HG03558 (cell line): ENCODE measurements around the gene GMPPB.
"Not testable (repeated sequence)": the region's sequence is repeated elsewhere in the genome, so short reads cannot be mapped to it uniquely, and the experiment has no call there.

Experiments
- ATAC-seq: cut with Tn5 transposase; IDR thresholded peaks from one replicate; pipeline ENCODE4 v1.9.1; 2021; ENCODE audit warnings: moderate number of reproducible peaks; ENCODE audit not compliant: unreplicated experiment; ENCODE audit errors: extremely low read depth

The GMPPB gene

DNA sequence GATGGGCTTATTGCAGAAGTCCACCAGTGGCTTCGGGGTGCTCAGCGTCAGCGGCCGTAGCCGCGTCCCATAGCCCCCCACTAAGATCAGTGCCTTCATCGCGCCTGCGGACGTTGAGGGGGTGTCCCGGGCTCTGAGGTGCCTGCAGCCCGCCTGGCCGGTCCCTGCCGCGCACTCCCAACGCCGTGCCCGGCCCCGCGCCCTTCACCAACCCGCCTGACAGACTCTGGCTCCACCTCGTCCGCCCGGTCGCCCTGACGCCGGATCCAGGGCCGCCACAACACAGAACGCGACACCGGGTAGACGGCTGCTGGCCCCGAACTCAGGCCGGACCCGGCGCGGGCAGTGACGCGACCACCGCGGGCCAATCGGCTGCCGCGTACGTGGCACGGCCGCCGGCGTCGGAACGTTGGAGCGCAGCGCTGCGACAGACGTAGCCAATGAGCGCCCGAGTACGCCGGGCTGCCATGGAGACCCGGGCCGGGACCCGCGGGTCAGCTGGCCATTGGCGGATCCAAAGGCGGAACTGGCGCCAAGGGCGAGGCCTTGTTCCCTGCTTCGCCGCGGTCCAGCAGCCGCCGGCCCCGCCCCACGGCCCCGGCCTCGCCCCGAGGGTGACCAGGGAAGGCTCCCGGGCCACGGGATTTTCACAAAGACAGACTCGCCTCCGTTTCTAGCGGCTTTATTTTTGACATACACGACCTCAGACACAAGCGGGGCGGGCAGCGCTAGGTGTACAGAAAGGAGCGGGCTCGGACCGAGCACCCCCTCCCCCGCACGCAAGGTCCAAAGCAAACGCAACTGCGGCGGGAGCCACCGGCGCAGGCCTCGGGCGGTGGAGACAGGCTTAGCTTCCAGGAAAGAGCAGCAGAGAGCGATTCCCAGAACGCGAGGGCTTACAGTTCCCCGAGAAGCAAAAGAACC, at the start of gene GMPPB:
TSS of gene GMPPB (minus strand) at position 324 of the 924 bp plus-strand sequence. CDS start at position 99, 225 bp downstream.
- peak; percentile 67 for ATAC-seq

- ATAC-seq: no peak
Observed at GRCh38 chr3:49772703-49773102, 49.0 kb upstream of the GMPPB start.

GRCh38 chr3:49771340-49771938, 47.7 kb upstream of the GMPPB start:
- no peak for ATAC-seq

DNA sequence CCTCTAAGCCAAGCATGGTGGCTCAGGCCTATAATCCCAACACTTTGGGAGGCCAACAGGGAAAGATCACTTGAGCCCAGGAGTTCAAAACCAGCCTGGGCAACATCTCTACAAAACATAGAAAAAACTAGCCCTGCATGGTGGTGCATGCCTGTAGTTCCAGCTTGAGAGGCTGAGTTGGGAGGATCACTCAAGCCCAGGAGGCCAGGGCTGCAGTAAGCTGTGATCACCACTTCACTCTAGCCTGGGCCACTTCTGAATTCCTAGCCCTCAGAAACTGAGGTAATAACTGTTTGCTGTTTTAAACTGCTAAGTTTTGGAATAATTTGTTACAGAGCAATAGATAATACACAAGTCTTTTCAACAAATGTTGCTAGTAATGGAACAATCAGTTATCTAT, 46.2 kb upstream of the GMPPB start:
- no peak for ATAC-seq

DNA sequence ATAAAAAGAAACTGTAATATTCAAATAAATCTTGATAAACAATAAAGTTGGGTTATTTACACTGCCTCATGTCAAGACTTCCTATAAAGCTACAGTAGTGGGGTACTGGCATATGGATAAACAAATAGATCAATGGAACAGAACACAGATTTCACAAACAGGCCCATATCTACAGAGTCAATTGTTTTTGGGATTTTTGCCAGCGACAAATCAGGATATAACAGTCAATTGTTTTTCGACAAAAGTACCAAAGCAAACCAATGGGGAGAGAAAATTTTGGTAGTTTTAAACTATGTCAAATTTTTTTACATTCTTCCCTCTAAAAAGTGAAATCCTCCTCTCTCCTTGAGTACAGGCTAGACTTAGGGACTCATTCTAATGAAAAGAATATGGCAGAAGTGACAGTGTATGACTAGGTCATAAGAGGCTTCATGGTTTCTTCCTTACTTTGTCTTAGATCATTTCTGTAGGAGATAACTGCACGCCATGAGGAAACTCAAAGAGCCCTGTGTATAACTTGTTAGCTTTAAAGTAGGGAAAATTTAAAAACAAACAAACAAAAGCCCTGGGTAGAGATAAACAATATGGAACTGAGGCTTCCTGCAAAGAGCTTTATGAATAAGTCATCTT, 45.6 kb upstream of the GMPPB start:
- no peak for ATAC-seq

DNA sequence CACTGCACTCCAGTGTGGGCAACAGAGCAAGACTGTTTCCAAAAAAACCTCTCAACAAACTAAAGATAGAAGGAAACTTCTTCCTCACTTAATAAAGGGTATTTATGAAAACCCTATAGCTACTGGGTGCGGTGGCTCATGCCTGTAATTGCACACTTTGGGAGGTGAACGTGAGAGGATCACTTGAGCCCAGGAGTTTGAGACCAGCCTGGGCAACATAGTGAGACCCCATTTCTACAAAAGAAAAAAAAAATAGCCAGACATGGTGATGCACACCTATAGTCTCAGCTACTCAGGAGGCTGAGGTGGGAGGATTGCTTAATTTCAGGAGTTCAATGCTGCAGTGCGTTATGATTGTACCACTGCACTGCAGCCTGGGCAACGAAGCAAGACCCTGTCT, 40.2 kb upstream of the GMPPB start:
- ATAC-seq: no peak

DNA sequence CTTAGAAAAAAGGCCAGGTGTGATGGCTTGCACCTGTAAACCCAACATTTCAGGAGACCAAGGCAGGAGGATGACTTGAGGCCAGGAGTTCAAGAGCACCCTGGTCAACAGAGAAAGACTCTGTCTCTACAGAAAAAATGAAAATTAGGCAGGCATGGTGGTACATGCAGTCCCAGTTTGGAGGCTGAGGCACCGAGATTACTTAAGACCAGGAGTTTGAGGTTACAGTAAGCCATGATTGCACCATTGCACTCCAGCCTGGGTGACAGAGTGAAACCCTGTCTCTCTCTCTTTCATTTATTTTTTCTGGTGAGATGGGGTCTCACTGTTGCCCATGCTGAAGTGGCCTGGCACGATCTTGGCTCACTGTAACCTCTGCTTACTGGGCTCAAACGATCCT, 37.9 kb upstream of the GMPPB start:
- no peak for ATAC-seq

DNA sequence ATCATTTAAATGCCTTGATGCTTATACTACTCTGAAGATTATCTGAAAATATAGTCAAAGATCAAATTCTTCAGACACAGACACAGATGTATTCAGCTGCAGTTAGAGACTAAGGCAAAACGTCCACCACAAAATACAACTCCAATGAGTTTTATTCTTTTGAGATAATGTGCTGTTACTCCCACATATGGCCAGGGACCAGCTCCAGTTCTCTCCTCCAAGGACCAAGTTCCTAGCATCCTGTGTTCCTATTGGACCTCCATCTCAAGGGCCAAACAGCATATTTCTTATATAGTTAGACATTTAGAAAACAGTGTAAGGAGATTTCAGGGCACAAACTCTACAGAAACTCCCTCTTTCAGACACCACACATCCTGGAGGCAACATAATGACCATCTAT, 35.5 kb upstream of the GMPPB start:
- ATAC-seq: no peak

DNA sequence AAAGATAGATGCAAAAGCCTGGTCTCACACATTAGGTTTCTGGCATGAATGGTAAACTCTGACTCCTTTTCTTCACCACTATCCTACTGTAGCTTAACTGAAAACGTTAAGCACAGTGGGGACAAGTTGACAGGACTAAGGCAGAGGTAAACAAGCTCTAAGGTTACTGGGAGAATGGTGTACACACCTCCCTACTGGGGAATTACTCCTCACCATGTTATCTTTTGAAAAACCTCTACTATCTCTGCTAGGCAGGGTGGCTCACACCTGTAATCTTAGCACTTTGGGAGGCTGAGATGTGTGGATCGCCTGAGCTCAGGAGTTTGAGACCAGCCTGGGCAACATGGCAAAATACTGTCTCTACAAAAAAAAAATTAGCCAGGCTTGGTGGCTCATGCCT, 33.4 kb upstream of the GMPPB start:
- ATAC-seq: no peak

GRCh38 chr3:49756036-49756435, 32.3 kb upstream of the GMPPB start:
- ATAC-seq: no peak

DNA sequence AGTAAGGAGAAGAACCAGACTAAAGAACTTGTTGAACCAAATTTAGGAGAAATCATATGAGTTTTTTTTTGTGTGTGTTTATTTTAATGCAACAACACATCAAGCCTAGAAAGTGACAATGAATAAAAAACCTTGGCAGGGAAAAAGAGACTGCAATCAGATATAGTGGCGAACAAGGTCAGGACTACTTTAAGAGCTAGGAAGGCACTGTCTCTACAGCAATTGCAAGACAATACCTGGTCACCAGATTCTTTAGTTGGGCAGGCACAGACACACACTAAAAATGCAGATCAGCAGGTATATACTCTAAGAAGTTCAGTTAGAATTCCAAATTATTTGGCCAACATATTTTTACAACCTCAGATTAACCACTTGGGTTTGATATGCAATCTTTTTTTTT, 30.8 kb upstream of the GMPPB start:
- no peak for ATAC-seq

GRCh38 chr3:49751501-49751900, 27.8 kb upstream of the GMPPB start:
- ATAC-seq: no peak

- ATAC-seq: no peak
Observed at GRCh38 chr3:49750056-49750455, 26.3 kb upstream of the GMPPB start.

GRCh38 chr3:49748874-49749273, 25.1 kb upstream of the GMPPB start:
- not testable (repeated sequence) for ATAC-seq

GRCh38 chr3:49747792-49748480, 24.2 kb upstream of the GMPPB start:
- no peak for ATAC-seq

DNA sequence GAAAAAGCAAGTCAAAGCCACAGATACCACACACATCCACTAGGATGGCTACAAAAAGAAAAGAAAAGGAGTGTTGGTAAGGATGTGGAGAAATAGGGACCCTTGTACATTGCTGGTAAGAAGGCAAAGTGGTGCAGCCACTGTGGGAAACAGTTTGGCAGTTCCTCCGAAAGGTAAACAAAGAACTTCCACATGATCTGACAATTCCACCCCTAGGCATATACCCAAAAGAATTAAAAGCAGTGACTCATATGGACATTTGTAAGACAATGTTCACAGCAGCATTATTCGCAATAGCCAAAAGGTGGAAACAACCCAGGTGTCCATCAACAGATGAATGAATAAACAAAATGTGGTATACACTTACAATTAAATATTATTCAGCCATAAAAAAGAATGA, 22.2 kb upstream of the GMPPB start:
- ATAC-seq: no peak

DNA sequence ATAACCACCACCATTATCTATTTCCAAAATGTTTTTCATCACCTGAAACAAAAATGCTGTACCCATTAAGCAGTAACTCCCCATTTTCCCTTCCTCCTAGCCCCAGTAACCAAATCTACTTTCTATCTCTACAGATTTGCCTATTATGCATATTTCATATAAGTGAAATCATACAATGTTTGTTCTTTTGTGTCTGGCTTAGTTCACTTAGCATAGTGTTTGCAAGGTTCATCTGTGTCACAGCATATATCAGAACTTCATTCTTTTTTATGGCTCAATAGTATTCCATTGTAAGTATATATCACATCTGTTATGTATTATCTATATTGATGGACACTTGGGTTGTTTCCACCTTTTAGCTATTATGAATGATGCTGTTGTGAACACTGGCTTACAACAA, 16.7 kb upstream of the GMPPB start:
- no peak for ATAC-seq

- no peak for ATAC-seq
Observed at GRCh38 chr3:49738067-49738713, 14.4 kb upstream of the GMPPB start.

DNA sequence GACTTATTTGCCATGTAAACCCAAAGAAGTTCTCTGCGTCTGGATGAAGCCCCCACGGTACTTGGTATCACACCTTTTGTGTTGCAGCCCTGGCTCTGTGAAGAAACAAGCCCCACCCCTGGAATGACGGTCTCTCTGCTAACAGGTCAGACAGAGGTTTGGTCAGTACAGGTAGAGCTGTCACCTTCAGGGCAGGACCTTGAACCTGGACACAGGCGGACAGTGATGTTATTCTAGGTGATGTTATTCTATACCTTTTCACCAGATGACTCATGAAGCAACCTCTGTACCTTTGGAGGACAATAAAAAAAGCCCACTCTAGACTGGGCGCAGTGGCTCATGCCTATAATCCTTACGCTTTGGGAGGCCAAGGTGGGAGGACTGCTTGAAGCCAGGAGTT, 11.0 kb upstream of the GMPPB start:
- ATAC-seq: no peak

DNA sequence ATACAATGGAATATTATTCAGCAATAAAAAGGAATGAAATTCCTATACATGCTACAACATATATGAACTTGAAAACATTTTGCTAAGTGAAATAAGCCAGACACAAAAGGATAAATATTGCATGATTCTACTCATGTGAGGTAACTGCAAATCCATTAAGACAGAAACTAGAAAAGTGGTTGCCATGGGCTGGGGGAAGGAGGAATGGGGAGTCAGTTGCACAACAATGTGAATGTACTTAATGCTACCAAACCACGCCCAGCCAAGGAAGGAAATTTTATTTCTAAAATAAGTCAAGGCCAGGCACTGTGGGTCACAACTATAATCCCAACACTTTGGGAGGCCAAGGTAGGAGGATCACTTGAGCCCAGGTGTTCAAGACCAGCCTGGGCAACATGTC, 9.8 kb upstream of the GMPPB start:
- ATAC-seq: no peak
